Fibroblast of the conjunctiva (primary cell): ENCODE measurements around the gene KCNAB1.
"Not testable (repeated sequence)": the region's sequence is repeated elsewhere in the genome, so short reads cannot be mapped to it uniquely, and the experiment has no call there.

Experiments used
- DNase-seq: peaks from one replicate; pipeline ENCODE4 v3.0.0-alpha.2; 2010; ENCODE audit warnings: low read depth

The KCNAB1 gene

DNA sequence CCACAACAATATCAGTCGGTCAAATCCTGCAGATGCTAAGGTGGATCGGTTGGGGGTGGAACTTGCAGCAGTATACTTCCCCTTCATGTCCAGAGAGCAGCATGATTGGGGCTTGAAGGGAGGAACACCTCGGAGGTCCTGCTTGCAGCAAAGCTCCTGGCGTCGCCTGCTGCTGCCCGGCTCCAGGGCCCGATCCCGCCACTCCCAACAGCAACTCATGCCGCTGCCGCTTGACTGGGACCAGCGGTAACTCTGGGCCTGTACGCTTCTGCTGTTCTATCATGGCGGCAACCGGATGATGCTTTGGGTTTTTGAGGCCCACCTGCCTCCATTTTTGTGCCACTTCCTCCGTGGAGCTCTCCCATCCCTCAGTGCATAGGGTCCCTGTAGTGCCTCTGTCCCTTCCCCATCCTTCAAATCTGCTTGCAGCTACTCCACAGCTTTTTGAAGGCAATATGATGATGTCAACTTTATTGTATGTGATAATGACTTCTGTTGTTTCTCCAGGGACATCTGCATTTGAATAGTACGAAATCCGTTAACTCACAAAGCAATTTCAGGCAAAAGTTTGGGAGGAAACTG lies 56.3 kb downstream of the KCNAB1 start:
- no peak for DNase-seq

DNA sequence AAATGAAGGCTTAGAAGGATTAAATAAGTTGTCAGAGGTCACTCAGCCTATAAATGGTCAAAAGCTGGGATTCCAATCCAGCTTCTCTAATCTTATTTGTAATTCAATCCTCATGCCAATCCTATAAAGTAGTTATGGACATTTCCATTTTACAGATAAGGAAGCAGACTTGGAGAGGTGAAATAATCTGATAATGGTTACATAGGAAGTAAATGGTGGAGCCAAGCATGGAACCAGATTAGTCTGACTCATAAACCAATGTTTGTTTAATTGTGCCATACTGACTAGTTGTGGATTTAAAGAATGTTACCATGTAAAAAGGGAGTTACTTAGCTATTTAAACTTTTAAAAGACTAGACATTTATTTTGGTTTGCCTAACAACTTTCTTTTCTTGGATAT lies 59.7 kb downstream of the KCNAB1 start:
- DNase-seq, result no peak

DNA sequence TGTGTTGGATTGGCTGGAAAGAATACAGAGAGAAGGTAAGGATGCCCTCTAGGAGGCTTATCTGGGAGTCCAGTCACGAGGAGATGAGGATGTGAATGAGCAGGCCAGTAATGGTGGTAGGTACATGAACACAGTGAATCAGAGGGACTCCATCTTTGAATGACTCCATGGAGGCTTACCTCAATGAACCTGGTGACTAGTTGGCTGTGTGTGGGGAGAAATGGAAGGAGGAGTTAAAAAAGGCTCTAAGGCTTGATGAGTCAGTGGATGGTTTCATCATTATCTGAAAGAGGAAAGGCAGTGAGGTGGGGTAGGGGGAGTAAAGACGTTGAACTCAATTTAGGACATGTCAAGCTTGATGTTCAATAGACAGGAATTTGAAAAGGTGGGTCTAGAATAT lies 61.1 kb downstream of the KCNAB1 start:
- DNase-seq, result no peak

DNA sequence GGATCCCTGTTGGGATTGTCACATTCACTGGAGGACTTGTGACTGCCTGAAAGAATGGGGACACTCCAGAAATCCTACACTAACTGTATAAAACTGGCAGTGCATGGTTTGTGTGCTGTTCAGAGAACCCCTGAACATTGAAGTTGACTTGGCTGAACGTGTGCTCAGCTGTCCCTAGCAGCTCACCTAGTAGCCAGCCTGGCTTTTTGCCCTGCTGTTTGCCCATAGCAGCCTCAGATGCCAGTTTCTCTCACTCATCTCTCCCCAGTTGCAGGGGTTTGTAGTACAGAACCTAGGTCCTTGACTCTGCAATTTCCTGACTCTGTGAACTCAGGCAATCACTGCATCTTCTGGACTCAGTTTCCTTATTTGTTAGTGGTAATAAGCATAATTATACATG lies 63.0 kb downstream of the KCNAB1 start:
- DNase-seq, result no peak

DNA sequence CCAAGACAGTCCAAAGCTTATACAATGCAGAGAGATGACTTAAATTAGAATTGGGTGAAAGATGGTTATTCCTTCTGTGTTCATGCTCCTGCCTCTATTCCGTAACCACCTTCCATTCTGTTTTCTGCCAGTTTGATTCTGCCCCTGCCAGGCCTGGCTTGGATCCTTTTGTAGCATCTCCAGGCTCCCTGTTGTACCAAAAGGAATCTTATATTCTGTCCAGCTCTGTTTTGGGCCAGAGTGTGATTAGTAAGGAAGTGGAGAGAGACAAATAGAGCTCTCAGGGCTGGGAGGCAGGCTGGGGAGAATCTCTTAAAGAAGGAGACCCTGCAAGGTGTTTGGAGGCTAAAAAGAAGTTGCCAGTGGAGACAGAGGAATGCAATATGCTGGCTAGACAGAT lies 63.8 kb downstream of the KCNAB1 start:
- no peak for DNase-seq

DNA sequence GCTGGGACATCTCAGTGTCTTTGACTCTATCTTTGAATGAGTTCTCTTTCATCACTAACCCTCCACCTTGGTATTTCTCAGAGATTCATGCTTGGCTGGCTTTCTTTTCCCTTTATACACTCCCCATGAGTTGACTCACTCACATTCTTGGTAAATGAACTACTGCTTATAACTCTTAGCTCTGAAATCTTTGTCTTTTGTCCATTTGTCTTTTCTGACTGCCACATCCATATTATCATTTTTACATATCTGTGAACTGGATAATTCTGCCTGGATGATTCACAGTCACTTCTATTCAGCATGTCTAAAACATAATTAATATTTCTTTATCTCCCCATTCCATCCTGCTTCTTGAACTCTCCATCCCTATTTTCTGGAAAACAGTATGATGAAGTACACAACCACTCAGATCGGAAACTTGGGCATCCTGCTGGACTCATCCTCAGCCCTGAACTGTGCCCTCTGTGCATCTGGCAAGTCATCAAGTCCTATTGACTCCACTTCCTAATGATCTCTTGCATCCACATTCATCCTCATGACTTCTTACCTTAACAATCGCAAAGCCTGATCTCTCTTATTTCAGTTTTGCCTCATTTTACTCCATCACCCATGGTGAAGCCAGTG lies 66.9 kb downstream of the KCNAB1 start:
- DNase-seq, result no peak

DNA sequence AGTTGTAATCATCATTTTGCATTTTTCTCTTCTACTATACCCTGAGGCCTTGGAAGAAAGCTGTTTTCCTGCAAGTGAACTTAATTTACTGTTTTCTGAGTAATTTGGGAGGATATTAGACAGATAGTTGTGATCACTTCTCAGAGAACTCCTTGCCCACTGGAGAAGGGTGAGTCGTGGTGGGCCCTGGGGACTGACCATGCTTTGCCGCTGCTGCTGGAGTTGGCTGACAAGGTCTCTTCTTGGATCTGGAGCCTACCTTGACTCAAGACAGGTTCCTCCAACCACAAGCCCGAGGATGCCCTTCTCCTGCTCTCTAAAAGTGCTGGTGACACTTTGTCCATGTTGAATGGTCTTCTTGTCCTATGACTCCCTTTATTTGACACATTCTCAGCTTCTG lies 68.4 kb downstream of the KCNAB1 start:
- no peak for DNase-seq

DNA sequence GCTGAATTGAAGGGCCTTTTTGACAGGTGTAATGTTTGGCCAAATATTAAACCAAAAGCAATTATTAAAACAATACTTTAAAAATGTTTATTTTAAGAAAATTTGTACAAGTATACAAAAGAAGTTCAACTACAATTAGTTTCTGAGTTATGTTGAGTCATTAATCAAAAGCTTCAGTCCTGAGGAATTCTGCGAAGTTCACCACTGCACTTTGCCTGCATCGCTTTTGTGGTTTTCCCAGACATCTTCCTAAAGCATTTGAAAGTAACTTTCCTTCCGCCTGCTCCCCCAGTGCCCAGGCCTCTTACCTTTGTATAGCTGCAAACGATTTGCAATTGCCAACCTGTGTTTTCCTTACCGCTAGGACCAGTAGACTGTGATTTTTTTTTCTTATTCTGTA lies 69.5 kb downstream of the KCNAB1 start:
- DNase-seq, result no peak

DNA sequence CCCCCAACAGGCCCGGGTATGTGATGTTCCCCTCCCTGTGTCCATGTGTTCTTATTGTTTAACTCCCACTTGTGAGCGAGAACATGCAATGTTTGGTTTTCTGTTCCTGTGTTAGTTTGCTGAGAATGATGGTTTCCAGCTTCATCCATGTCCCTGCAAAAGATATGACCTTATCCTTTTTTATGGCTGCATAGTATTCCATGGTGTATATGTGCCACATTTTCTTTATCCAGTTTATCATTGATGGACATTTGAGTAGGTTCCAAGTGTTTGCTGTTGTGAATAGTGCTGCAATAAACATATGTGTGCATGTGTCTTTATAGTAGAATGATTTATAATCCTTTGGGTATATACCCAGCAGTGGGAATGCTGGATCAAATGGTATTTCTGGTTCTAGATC lies 74.6 kb downstream of the KCNAB1 start:
- not testable (repeated sequence) for DNase-seq

DNA sequence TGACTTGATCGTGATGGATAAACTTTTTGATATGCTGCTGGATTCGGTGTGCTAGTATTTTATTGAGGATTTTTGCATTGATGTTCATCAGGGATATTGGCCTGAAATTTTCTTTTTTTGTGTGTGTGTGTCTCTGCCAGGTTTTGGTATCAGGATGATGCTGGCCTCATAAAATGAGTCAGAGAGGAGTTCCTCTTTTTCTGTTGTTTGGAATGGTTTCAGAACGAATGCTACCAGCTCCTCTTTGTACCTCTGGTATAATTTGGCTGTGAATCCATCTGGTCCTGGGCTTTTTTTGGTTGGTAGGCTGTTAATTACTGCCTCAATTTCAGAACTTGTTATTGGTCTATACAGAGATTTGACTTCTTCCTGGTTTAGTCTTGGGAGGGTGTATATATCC lies 76.8 kb downstream of the KCNAB1 start:
- not testable (repeated sequence) for DNase-seq

DNA sequence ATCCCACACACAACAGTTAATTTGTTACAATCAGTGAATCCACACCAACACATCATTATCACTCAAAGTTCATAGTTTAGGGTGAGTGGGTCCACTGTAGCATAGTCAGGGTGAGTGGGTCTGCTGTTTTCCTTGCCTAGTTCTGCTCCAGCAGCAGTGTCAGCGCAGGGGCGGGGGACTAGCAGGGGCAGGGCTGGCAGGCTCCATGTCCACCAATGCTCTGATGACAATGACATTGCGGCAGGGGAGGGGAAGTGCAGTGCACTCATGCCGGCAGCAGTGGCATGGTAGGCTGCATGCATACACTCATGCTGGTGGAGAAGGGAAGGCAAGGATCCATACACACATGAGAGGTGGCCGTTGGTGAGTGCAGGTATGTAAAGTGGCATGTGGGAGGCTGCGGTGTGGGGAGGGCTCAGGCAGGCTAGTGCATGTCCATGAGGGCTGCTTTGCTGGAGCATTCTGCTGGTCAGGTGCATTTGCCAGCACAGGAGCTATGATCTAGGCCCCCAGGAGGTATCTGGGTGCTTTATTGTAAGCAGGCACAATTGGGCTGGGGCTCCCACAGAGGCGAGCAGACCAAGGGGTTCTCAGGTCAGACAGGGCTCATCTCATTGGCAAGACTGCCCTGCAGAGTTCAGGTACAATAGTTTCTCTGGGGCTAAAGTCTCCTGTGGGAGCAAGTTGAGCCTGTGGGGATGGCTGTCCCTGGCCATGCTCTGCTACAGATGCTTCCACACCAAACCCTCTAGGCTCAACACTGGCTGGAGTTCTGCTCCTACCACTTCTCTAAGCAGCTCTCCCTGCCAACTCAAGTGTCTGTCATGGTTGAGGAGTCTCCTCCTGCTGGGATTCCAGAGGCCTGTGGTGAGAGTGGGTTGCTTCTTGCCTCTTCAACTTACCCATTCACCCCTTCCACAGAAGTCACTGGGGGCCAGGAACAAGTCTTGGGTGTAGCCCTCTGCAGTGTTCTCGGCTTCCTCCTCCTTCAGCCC lies 81.3 kb downstream of the KCNAB1 start:
- DNase-seq, result no peak

DNA sequence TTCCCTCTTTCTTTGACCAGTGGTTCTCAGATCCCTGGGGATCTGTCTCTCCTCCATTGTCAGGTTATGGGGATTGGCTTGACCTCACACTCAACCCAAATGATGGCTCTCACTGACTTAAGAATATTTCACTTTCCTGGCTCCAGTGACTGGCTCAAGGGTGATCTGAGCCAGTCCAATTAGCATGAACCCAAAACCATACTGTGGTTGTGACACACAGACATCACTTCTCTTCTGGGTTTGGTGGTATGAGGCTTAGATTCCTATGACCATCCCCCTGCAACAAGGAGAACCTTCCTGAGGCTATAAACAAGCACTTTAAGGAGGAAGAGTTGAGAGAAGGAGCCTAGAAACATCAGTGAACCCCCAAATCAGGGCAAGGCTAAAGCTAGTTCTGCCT lies 85.8 kb downstream of the KCNAB1 start:
- DNase-seq, result no peak

DNA sequence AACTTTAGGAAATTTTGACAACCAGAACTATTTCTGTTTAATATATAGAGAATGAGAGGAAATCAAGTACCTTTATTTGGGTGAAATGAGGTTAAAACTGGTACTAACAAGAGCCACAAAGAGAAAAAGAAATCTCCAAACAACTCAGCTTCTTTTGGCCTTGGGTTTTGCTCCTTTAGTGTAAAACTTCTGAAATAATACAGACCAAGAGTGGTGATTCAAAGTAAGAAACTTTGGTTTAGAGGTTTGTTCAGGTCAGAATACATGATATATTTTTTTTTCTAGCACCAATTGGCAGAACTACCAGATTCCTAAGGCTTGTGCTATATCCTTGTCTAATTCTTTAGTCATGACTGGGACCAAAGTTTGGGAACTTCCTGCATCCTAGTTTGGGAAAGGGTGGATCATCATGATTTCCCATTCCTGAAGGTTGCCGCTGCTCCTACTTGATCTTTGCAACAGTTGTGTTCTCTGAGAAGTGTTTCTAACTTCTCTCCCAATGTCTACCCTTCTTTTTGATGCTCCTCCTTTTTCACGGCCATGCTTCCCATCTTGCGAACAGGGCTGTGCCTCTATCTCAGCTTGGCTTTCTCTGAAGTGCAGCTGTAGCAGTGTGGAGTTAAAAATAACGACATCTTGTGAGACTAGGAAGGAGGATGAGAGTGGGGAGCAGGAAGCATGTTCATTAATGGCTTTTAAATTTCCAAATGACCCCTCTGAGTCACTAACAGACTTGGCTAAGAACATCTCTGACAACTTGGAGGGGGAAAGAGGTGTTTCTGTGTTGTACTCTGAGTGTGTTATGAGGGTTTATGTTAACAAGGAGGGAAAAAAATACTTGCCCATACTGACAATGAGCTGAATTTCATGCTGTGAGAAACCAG lies 87.7 kb downstream of the KCNAB1 start:
- DNase-seq, result no peak

DNA sequence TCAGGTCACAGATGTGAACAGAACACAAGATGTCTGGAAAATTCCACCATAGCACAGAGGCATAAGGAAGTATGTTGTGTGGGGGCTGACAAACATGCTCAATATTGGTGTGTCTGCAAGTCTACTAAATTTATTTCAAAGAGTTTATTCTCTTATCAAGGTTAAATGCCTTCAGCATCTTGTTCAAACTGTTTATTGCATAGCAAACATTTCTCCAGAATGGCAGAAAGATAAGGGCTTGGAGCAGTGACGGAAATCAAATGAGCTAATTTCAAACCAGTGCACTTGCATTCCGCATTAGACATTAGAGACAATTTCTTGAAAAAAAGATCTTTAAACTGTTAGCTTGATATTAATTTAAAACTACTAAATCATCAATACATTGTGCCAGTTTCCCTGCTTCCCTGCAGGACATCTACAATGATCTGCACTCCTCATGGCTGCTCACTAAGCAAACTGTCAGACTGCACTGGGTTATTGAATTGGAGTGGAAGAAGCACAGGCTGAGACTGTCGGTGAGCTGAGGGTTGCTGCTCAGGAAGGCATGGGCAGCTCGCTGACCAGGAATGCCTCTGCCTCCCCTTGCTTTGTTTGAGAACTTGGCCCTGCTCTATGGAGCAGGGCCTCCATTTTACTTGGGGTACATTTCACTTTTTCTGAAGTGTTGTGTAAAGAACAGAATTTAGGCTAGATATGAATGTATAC lies 89.4 kb downstream of the KCNAB1 start:
- no peak for DNase-seq

DNA sequence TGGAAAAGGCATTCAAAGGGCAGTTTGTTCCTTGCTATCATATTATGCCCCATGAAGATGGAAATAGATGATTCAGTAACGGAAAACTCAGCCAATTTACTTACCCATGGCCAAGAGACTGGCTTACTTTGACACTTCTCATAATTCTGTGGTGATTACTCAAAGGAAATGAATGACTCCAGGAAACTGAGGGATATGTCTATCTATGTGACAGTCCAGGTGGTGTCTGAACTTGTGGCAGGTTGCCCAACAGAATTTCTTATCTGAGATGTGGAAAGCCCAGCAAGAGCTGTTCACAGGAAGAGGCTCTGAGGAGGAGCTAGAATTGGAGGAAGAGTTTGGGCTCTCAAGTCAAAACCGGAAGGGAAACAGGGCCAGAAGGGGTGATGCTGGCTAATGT lies 91.2 kb downstream of the KCNAB1 start:
- DNase-seq, result no peak

DNA sequence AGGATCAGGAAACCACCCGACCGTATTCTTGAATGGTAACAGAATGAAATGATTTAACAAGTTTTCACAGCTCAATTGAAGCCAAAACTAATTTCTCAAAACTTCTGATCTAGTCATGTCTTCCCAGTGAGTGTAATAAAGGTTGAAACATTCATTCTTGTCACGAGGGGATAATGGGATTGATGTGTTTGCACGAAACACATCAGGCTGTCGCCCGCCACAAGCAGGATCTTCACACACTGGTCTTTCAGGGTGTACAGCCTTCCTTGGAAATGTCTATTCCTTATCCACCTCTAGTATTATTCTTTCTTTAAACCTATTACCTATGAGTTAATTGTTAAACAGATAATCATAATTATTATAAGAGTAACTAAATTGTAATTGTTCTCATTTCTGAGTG lies 94.3 kb downstream of the KCNAB1 start:
- no peak for DNase-seq

DNA sequence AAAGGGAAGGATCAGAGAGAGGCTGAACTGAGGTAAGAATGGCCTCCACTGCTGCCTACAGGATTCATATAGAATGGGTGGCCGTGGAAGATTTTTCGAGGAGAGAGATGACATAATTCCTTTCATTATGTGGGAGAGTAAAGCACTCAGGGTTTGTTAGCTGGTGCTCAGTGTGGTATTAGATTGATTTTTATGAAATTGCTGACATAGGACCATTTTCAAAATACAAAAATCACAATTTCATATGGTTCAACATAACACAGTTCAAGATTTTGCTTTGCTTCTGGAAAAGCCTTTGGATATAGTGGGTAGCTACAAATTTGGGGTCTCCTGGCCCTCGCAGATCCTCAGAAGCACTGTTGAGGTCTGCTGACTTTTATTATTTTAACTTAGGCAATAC lies 95.4 kb downstream of the KCNAB1 start:
- DNase-seq, result no peak

DNA sequence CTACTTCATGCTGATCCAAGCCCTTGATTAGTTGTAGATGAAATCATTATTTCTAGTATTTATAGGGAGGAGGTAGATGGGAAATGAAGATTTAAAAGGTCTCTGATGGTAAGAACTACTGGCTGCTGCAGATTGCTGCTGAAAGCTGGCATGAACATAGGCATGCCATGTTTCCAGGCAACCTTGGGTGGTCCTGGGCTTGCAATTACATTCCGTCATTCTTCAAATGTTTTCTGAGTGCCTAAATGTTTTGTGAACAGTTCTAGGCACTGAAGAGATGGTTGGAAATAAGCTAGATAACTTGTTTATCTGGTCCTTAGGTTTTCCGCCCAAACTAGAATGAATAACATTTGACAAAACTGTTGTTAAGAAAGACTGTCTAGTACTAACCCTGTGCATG lies 95.8 kb downstream of the KCNAB1 start:
- DNase-seq, result no peak

DNA sequence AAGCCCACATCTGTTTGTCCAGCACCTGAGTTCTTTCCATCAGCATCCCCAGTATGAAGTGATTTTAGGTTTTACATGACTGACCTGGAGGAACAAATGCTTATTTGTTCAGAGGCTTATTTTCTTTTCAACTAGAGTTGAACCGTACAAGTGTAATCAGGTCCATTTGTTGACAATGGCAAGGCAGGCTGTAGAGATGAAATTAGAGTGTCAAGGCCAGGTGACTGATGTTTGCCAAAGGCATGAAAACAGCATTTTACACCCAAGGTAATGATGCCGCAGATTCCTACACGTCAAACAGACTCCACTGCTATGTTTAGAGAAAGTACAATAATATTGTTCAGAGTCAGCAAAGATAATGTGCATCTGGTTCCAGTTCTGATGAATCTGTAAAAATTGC lies 96.5 kb downstream of the KCNAB1 start:
- DNase-seq, result no peak

DNA sequence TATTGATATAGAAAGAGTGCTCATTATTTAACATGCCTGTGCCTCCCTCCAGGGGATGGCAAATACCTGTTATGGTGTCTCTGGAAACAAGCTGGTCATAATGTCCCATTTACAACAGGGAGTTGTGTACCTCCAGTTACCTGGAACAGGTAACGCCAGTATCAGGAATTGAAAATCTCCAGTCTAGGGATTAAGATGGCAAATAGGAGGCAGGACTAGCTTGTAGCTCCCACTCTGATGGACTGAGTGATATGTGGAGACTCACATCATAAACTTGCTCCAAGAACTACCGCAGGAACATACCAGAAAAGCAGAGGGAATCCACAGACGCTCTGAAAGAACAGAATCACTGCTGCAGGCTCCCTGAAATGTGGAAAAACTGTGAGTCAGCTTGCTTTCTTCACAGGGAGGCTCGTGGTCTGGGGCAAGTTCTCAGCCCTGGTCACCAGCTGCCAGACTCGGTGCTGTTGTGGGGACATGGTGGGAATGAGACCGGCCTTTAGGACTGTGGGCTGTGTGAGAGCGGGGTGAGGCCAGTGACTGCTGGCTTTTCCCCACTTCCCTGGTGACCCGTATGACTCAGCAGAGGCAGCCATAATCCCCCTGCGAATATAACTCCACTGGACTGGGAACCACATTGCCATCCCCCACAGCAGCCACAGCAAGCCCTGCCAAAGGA lies 97.4 kb downstream of the KCNAB1 start:
- no peak for DNase-seq

DNA sequence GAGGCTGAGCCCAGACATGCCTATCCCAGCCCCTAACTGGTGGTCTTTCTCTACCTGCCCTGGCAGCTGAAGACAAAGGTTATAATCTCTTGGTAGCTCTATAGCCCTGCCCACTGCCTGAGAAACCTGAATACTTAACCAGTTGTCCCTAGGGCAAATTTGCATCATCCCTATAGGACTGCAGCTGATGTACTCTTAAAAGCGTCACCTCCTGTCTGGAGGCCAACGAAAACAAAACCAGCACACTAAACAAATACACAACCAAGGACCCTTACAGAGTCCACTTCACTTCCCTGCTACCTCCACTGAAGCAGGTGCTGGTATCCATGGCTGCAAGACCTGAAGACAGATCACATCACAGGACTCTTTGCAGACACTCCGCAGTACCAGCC lies 98.0 kb downstream of the KCNAB1 start:
- DNase-seq, result no peak
